ENCODE results near the gene WWP2. TPM values are rescaled to one million over a fixed set of nuclear protein-coding genes. Genes with fewer than 3 reads are reported as not detected.
"Not testable (repeated sequence)": the region's sequence is repeated elsewhere in the genome, so short reads cannot be mapped to it uniquely, and the experiment has no call there.

WWP2 gene
- total RNA-seq, 1 donor from 2014 or later, result 59.0 TPM

GRCh38 chr16:69729030-69729429 is 33.1 kb upstream of the WWP2 start:
- H3K36me3 Mint-ChIP-seq (ENCODE audit: low read depth); H3K27me3 Mint-ChIP-seq (ENCODE audit: low read depth); H3K4me3 Mint-ChIP-seq (ENCODE audit: low read depth); H3K27ac Mint-ChIP-seq; H3K9me3 Mint-ChIP-seq; DNase-seq (ENCODE audit: low spot score); intact Hi-C loops (cut with micrococcal nuclease): not testable (repeated sequence)
- peaks cover 27% of the 10 kb centered on the region for H3K4me1 Mint-ChIP-seq (ENCODE audit: low read depth)

DNA sequence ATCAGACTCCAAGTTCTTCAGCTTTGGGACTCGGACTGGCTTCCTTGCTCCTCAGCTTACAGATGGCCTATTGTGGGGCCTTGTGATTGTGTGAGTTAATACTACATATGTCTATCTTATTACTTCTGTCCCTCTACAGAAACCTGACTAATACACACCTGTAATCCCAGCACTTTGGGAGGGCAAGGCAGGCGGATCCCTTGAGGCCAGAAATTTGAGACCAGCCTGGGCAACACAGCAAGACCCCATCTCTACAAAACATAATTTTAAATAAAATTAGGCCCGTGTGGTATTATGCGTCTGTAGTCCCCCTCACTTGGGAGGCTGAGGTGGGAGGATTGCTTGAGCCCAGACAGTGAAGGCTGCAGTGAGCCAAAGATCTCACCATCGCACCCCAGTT is 30.9 kb upstream of the WWP2 start:
- H3K36me3 Mint-ChIP-seq (ENCODE audit: low read depth); H3K27ac Mint-ChIP-seq; DNase-seq (ENCODE audit: low spot score); H3K27me3 Mint-ChIP-seq (ENCODE audit: low read depth); intact Hi-C loops (cut with micrococcal nuclease); H3K4me3 Mint-ChIP-seq (ENCODE audit: low read depth); H3K9me3 Mint-ChIP-seq: not testable (repeated sequence)
- H3K4me1 Mint-ChIP-seq (ENCODE audit: low read depth), result peaks cover 17% of the 10 kb centered on the region

GRCh38 chr16:69732101-69732500 is 30.0 kb upstream of the WWP2 start:
- H3K27ac Mint-ChIP-seq, result no peak overlapping the region
- no peaks in the 10 kb centered on the region for H3K9me3 Mint-ChIP-seq
- no peaks in the 10 kb centered on the region for H3K27me3 Mint-ChIP-seq (ENCODE audit: low read depth)
- no peak overlapping the region for H3K4me3 Mint-ChIP-seq (ENCODE audit: low read depth)
- H3K36me3 Mint-ChIP-seq (ENCODE audit: low read depth), result no peaks in the 10 kb centered on the region
- H3K4me1 Mint-ChIP-seq (ENCODE audit: low read depth), result peaks cover 9% of the 10 kb centered on the region
- intact Hi-C loops (cut with micrococcal nuclease), result no loop called here
- DNase-seq (ENCODE audit: low spot score), result no peak

GRCh38 chr16:69741519-69741918 is 20.6 kb upstream of the WWP2 start:
- Mint-ChIP-seq H3K4me3 (ENCODE audit: low read depth) (no peak overlapping the region), H3K27me3 (ENCODE audit: low read depth) (no peaks in the 10 kb centered on the region), H3K9me3 (no peaks in the 10 kb centered on the region), H3K36me3 (ENCODE audit: low read depth) (peaks cover 66% of the 10 kb centered on the region), H3K4me1 (ENCODE audit: low read depth) (no peaks in the 10 kb centered on the region), H3K27ac (no peak overlapping the region)
- DNase-seq (ENCODE audit: low spot score), result no peak
- intact Hi-C loops (cut with micrococcal nuclease), result no loop called here

- Mint-ChIP-seq H3K36me3 (ENCODE audit: low read depth) (peaks cover 70% of the 10 kb centered on the region), H3K4me3 (ENCODE audit: low read depth) (no peak overlapping the region), H3K4me1 (ENCODE audit: low read depth) (no peaks in the 10 kb centered on the region), H3K9me3 (no peaks in the 10 kb centered on the region), H3K27me3 (ENCODE audit: low read depth) (no peaks in the 10 kb centered on the region), H3K27ac (no peak overlapping the region)
- no peak for DNase-seq (ENCODE audit: low spot score)
- intact Hi-C loops (cut with micrococcal nuclease), result no loop called here
These were observed 19.9 kb upstream of the WWP2 start for GRCh38 chr16:69741951-69742904.

- Mint-ChIP-seq H3K9me3 (no peaks in the 10 kb centered on the region), H3K27ac (no peak overlapping the region), H3K4me3 (ENCODE audit: low read depth) (no peak overlapping the region), H3K4me1 (ENCODE audit: low read depth) (peaks cover 2% of the 10 kb centered on the region), H3K27me3 (ENCODE audit: low read depth) (no peaks in the 10 kb centered on the region), H3K36me3 (ENCODE audit: low read depth) (peaks cover 90% of the 10 kb centered on the region)
- intact Hi-C loops (cut with micrococcal nuclease), result no loop called here
- DNase-seq (ENCODE audit: low spot score), result no peak
These were observed 17.5 kb upstream of the WWP2 start for GRCh38 chr16:69744363-69745231.

- Mint-ChIP-seq H3K4me3 (ENCODE audit: low read depth) (no peak overlapping the region), H3K27ac (no peak overlapping the region), H3K9me3 (no peaks in the 10 kb centered on the region), H3K27me3 (ENCODE audit: low read depth) (no peaks in the 10 kb centered on the region), H3K36me3 (ENCODE audit: low read depth) (peaks cover 89% of the 10 kb centered on the region), H3K4me1 (ENCODE audit: low read depth) (peaks cover 2% of the 10 kb centered on the region)
- no peak for DNase-seq (ENCODE audit: low spot score)
- intact Hi-C loops (cut with micrococcal nuclease), result no loop called here
These were observed 16.9 kb upstream of the WWP2 start for GRCh38 chr16:69745232-69745612.

GRCh38 chr16:69745959-69746358 is 16.2 kb upstream of the WWP2 start:
- Mint-ChIP-seq H3K9me3 (no peaks in the 10 kb centered on the region), H3K4me1 (ENCODE audit: low read depth) (peaks cover 2% of the 10 kb centered on the region), H3K36me3 (ENCODE audit: low read depth) (peaks cover 92% of the 10 kb centered on the region), H3K4me3 (ENCODE audit: low read depth) (no peak overlapping the region), H3K27ac (no peak overlapping the region), H3K27me3 (ENCODE audit: low read depth) (no peaks in the 10 kb centered on the region)
- intact Hi-C loops (cut with micrococcal nuclease), result no loop called here
- DNase-seq (ENCODE audit: low spot score), result no peak

DNA sequence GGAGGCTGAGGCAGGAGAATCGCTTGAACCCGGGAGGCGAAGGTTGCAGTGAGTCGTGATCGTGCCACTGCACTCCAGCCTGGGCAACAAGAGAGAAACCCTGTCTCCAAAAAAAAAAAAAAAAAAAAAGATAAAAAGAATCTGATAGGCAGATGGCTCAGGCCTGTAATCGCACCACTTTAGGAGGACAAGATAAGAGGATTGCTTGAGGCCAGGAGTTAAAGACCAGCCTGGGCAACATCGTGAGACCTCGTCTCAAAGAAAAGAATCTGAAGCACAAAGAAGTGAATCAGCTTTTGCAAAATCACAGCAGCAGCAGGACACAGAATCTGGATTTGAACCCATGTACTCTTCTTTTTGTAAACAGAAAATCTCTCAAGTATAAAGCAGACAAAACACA is 15.0 kb upstream of the WWP2 start:
- intact Hi-C loops (cut with micrococcal nuclease), result no loop called here
- Mint-ChIP-seq H3K27me3 (ENCODE audit: low read depth) (no peaks in the 10 kb centered on the region), H3K4me1 (ENCODE audit: low read depth) (peaks cover 6% of the 10 kb centered on the region), H3K9me3 (no peaks in the 10 kb centered on the region), H3K4me3 (ENCODE audit: low read depth) (no peak overlapping the region), H3K36me3 (ENCODE audit: low read depth) (peaks cover 92% of the 10 kb centered on the region), H3K27ac (no peak overlapping the region)
- DNase-seq (ENCODE audit: low spot score), result no peak

DNA sequence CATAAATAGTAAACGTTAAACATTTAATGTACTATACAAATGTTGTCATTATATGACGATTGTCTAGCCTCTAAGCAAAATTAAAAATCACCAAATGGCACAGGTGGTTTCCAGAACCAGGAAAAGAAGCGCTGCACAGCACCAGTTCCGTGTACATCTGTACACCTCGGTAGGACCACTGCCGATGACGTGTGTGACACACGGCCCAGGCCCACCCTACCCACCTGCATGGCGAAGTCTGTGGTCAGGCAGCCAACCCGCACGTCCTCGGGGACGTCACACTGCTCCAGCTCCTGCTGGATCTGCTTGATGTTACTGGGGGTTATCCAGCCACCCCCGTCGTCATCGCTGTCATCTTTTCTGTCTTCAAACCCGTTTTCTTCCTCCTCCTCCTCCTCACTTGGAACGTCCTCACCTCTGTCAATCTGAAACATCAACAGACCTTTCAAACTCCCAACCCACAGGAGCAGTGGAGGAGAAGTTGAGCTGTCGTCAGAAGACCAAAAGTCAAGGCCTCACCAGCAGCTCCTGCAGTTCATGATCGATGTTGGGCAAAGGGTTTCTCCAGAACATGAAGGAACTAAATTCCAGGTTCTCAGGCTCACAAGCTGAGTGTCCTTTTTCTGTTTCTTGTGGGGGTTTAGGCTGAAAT is 13.3 kb upstream of the WWP2 start:
- Mint-ChIP-seq H3K27me3 (ENCODE audit: low read depth) (no peaks in the 10 kb centered on the region), H3K4me3 (ENCODE audit: low read depth) (no peak overlapping the region), H3K9me3 (no peaks in the 10 kb centered on the region), H3K4me1 (ENCODE audit: low read depth) (peaks cover 16% of the 10 kb centered on the region), H3K27ac (no peak overlapping the region), H3K36me3 (ENCODE audit: low read depth) (peaks cover 90% of the 10 kb centered on the region)
- intact Hi-C loops (cut with micrococcal nuclease), result no loop called here
- no peak for DNase-seq (ENCODE audit: low spot score)

DNA sequence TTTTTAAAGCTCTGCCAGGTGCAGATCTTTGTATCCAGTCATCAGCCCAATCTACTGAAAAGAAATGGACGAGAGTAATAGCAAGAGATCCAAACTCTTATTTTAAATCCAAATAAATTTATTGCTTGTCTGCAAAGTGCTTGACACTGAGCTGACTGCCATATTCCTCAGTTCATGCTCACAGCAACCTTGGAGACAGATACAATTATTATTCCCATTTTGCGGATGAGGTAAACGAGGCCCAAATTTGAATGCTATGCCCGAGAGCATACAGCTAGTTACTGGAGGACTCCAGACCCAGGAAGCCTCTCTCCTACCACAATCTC is 8.0 kb upstream of the WWP2 start:
- DNase-seq (ENCODE audit: low spot score), result no peak
- peaks cover 49% of the 10 kb centered on the region for H3K36me3 Mint-ChIP-seq (ENCODE audit: low read depth)

DNA sequence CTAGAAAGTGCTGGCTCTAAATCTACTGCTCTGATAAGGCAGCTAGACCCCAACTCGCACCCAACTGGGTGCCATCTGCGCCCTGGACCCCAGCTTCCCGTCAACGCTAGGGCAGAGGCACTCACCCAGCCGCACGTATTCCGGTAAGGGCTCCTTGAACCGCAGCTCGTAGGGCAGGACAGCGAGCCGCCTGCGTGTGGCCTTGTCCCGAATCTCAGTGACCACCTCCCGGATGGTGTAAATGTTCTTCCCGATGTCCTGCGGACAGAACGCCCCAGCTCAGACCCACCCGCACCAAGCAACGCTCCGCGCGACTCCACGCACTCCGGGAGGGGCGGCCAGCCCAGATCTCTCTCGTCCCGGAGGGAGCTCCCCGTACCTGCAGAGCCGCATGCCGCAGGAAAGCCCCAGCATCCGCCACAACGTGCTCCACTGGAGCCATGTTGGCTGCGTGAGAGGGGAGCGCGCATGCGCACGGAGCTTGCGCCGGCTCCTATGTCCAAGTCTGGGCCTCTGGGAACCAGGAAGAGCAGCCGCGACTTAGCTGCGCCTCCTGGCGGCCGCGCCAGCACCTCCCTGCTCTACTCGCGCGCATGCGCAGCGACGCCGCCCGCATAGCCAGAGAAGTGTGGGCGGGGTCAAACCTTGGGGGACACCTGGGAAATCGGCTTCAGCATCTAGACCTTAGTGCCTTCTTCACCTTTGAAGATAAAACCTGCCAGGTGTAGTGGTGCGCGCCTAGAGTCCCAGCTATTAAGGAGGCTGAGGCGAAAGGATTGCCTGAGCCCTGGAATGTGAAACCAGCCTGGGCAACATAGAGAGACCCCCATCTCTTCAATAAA is 7.4 kb upstream of the WWP2 start, which contains the start of gene NOB1:
TSS of gene NOB1 (minus strand) at position 458 of the 842 bp plus-strand sequence. CDS start at position 442, 16 bp downstream.
- H3K27me3 Mint-ChIP-seq (ENCODE audit: low read depth), result no peaks in the 10 kb centered on the region
- intact Hi-C loops (cut with micrococcal nuclease), result loop anchor here (1.0 to 5.0 kb wide), 4 partner anchors 28 to 417 kb away; partner anchors contain the start of genes COG8, NFAT5, NIP7 and NQO1
- peak within 1 kb of the TSS; percentile 96 for H3K27ac Mint-ChIP-seq
- H3K36me3 Mint-ChIP-seq (ENCODE audit: low read depth), result peaks cover 44% of the 10 kb centered on the region
- DNase-seq (ENCODE audit: low spot score), result peak; percentile 97
- no peaks in the 10 kb centered on the region for H3K9me3 Mint-ChIP-seq
- peaks cover 22% of the 10 kb centered on the region for H3K4me1 Mint-ChIP-seq (ENCODE audit: low read depth)
- H3K4me3 Mint-ChIP-seq (ENCODE audit: low read depth), result peak within 1 kb of the TSS; percentile 98

More for the DNA sequence above, 8.0 kb upstream of the WWP2 start:
- Mint-ChIP-seq H3K4me1 (ENCODE audit: low read depth) (peaks cover 23% of the 10 kb centered on the region), H3K27ac (peak overlapping the region; percentile 96), H3K4me3 (ENCODE audit: low read depth) (peak overlapping the region; percentile 98), H3K27me3 (ENCODE audit: low read depth) (no peaks in the 10 kb centered on the region), H3K9me3 (no peaks in the 10 kb centered on the region)
- intact Hi-C loops (cut with micrococcal nuclease), result loop anchor here (1.0 to 5.0 kb wide), 4 partner anchors 28 to 417 kb away; partner anchors contain the start of genes COG8, NFAT5, NIP7 and NQO1
